IMR-90 (cell line): Measurements from ENCODE around the gene WBP2NL. TPM values are rescaled to one million over a fixed set of nuclear protein-coding genes. Genes with fewer than 3 reads are reported as not detected.

Experiments used
- ATAC-seq: fragments of 200-7000 bp; cut with Tn5 transposase; 2 replicates; pipeline ENCODE4 v1.9.1; 2020; ENCODE audit warnings: low read depth, mild to moderate bottlenecking, moderate library complexity
- BruUV-seq: library from RNA; stranded (reverse); fragments of 400-500 nt; replicated peaks from 2 replicates; lab custom pipeline; 2021; lab: Mats Ljungman, UMichigan
- CTCF ChIA-PET: fragments of 300-600 bp; formaldehyde crosslinking; extraction: SDS; loops from one replicate; lab custom pipeline; 2021; ENCODE audit warnings: antibody characterized with exemption; lab: Yijun Ruan, JAX
- POLR2A ChIA-PET: fragments of 300-600 bp; sonication (Branson Sonifier 250); formaldehyde crosslinking; loops from one replicate; lab custom pipeline; 2022; ENCODE audit warnings: antibody characterized with exemption; ENCODE audit not compliant: unreplicated experiment; lab: Charles Lee
- DNase-seq: peaks from one replicate; pipeline ENCODE4 v3.0.0; 2013
- H2AFZ ChIP-seq: replicated peaks from 2 replicates; pipeline ENCODE3; 2013; ENCODE audit warnings: low read length, mild to moderate bottlenecking; ENCODE audit not compliant: poor library complexity
- H2AK5ac ChIP-seq: 2 replicates; pipeline ENCODE4 v1.6.1; 2013; ENCODE audit warnings: low read depth, low read length, inconsistent platforms
- H2AK9ac ChIP-seq: replicated peaks from 2 replicates; pipeline ENCODE3; 2013; ENCODE audit warnings: mild to moderate bottlenecking, low read depth, low read length, moderate library complexity; ENCODE audit not compliant: poor library complexity
- H2BK120ac ChIP-seq: 2 replicates; pipeline ENCODE4 v1.6.1; 2013; ENCODE audit warnings: low read depth, low read length, inconsistent platforms
- H2BK15ac ChIP-seq: 3 replicates; pipeline ENCODE4 v1.6.1; 2013; ENCODE audit warnings: low read depth, low read length, inconsistent platforms
- H2BK20ac ChIP-seq: 2 replicates; pipeline ENCODE4 v1.6.1; 2013; ENCODE audit warnings: low read depth, mild to moderate bottlenecking, inconsistent platforms, low read length, moderate library complexity
- H2BK5ac ChIP-seq: 2 replicates; pipeline ENCODE4 v1.6.1; 2013; ENCODE audit warnings: mild to moderate bottlenecking, low read depth, low read length, inconsistent platforms; ENCODE audit not compliant: poor library complexity, severe bottlenecking
- H3K14ac ChIP-seq: replicated peaks from 2 replicates; pipeline ENCODE4 v1.6.1; 2013; ENCODE audit warnings: low read depth, low read length, inconsistent platforms
- H3K18ac ChIP-seq: 2 replicates; pipeline ENCODE4 v1.6.1; 2013; ENCODE audit warnings: low read depth, low read length, control low read depth
- H3K23ac ChIP-seq: 2 replicates; pipeline ENCODE4 v1.6.1; 2013; ENCODE audit warnings: low read depth, low read length, inconsistent platforms
- H3K27ac ChIP-seq: 2 replicates; pipeline ENCODE4 v1.5.1; 2013; ENCODE audit warnings: mild to moderate bottlenecking, control low read depth, low read length; ENCODE audit not compliant: insufficient read depth
- H3K27me3 ChIP-seq: 2 replicates; pipeline ENCODE4 v1.6.1; 2013; ENCODE audit warnings: low read length; ENCODE audit not compliant: control insufficient read depth, insufficient read depth
- H3K36me3 ChIP-seq: 2 replicates; pipeline ENCODE4 v1.6.1; 2013; ENCODE audit warnings: low read length, mixed read lengths; ENCODE audit not compliant: control insufficient read depth, insufficient read depth
- H3K4ac ChIP-seq: 2 replicates; pipeline ENCODE4 v1.6.1; 2013; ENCODE audit warnings: low read depth, low read length, inconsistent platforms
- H3K4me1 ChIP-seq: 2 replicates; pipeline ENCODE4 v1.6.1; 2013; ENCODE audit warnings: low read length, mixed read lengths; ENCODE audit not compliant: control insufficient read depth, insufficient read depth
- H3K4me2 ChIP-seq: 2 replicates; pipeline ENCODE4 v1.6.1; 2013; ENCODE audit warnings: low read depth, mild to moderate bottlenecking, control low read depth, low read length, moderate library complexity
- H3K4me3 ChIP-seq: 2 replicates; pipeline ENCODE4 v1.5.1; 2013; ENCODE audit warnings: low read depth, mild to moderate bottlenecking, control low read depth, low read length, moderate library complexity; ENCODE audit not compliant: insufficient read depth
- H3K56ac ChIP-seq: 2 replicates; pipeline ENCODE4 v1.6.1; 2013; ENCODE audit warnings: low read length, inconsistent platforms; ENCODE audit not compliant: insufficient read depth; ENCODE audit errors: extremely low read depth
- H3K79me1 ChIP-seq, 2 experiments: 2 replicates each; pipeline ENCODE4 v1.6.1; 2013; ENCODE audit warnings: low read length in 2 of 2, inconsistent platforms in 1 of 2, low read depth in 1 of 2
- H3K9ac ChIP-seq: 2 replicates; pipeline ENCODE4 v1.6.1; 2013; ENCODE audit warnings: low read depth, low read length, control low read depth
- H3K9me1 ChIP-seq: 2 replicates; pipeline ENCODE4 v1.6.1; 2013; ENCODE audit warnings: low read length, inconsistent platforms; ENCODE audit not compliant: insufficient read depth
- H3K9me3 ChIP-seq: 2 replicates; pipeline ENCODE4 v1.6.1; 2013; ENCODE audit warnings: low read length; ENCODE audit not compliant: control insufficient read depth, insufficient read depth
- H4K20me1 ChIP-seq: 2 replicates; pipeline ENCODE4 v1.6.1; 2013; ENCODE audit warnings: low read length, inconsistent platforms; ENCODE audit not compliant: insufficient read depth
- H4K5ac ChIP-seq: 2 replicates; pipeline ENCODE4 v1.6.1; 2013; ENCODE audit warnings: mild to moderate bottlenecking, low read depth, low read length, control low read depth
- H4K8ac ChIP-seq, 2 experiments: 2 replicates each; pipeline ENCODE4 v1.6.1; 2013; ENCODE audit warnings: low read depth in 2 of 2, low read length in 2 of 2, control low read depth in 1 of 2, inconsistent platforms in 1 of 2
- H4K91ac ChIP-seq: 2 replicates; pipeline ENCODE4 v1.6.1; 2013; ENCODE audit warnings: low read depth, low read length, inconsistent platforms; ENCODE audit not compliant: insufficient read depth
- WGBS, 2 experiments: methylation state at CpG; one replicate each; pipeline versions ENCODE4 v1.1.5 to v1.1.7; 2013; ENCODE audit warnings: missing lambda C conversion rate in 2 of 2; ENCODE audit not compliant: insufficient read length in 1 of 2; ENCODE audit errors: extremely low coverage in 2 of 2; 5-methylcytosine and 5-hydroxymethylcytosine counted together
- dilution Hi-C: fragments of 300-500 bp; cut with HindIII; formaldehyde crosslinking; loops from one replicate; pipeline ENCODE4 v1.14.3; 2018; ENCODE audit warnings: low sequenced_read_pairs; ENCODE audit not compliant: unreplicated experiment
- in situ Hi-C: fragments of 300-500 bp; cut with MboI; formaldehyde crosslinking; loops from 3 replicates; pipeline ENCODE4 v1.14.3; 2019; ENCODE audit warnings: low sequenced_read_pairs, inconsistent platforms, mixed read lengths
- intact Hi-C: fragments of 100-400 bp; cut with micrococcal nuclease; formaldehyde crosslinking; loops from 2 replicates; pipeline ENCODE4 v1.10.0; 2022
- polyA plus RNA-seq, 3 experiments: library from polyadenylated mRNA; depleted of rRNA; stranded (reverse); fragments of >200 nt; gene quantifications; 2 replicates each; pipeline ENCODE4 v1.2.3, GENCODE V29; 2012; ENCODE audit warnings: low replicate concordance in 1 of 3
- total RNA-seq: library from RNA; depleted of rRNA; stranded (reverse); fragments of >200 nt; gene quantifications from 2 replicates; pipeline ENCODE4 v1.2.3, GENCODE V29; 2012
- TF ChIP-seq, protein P1 (sequence below): fragments of 150-350 bp; IDR thresholded peaks from 2 replicates; pipeline ENCODE4 v1.6.1; 2017; ENCODE audit warnings: mild to moderate bottlenecking, antibody characterized with exemption, low read length, low read depth

Gene WBP2NL
- total and polyA plus RNA-seq, 2 of the 4 experiments (the other 2 are of a cell fraction): not detected

DNA sequence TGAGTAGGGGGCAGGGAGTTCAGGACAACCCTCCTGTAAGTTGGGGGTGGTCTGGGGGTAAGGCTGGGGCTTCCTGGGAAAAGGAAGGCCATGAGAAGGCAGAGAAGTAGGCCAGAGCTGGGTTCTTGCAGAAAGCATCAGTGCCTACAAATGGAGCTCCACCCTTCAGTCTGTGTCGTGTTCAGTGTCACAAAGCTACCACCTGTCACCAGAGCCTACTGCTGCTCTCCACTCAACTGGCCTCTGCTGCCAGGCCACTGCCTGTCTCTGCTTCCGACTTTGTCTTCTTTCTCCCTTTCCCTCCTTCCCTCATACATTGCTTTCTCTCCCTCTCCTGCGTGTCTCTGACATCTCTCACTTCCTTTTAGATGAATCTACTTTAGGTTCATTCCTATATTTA lies 3.4 kb upstream of the WBP2NL start:
- Histone ChIP-seq H3K9me3 (no peaks in the 10 kb centered on the region), H3K4me2 (no peak overlapping the region), H4K5ac (no peak overlapping the region), H3K27me3 (peaks cover 24% of the 10 kb centered on the region), H3K9me1 (no peaks in the 10 kb centered on the region), H3K56ac (no peak overlapping the region), H3K27ac (no peak overlapping the region), H3K23ac (no peak overlapping the region), H3K36me3 (no peaks in the 10 kb centered on the region), H2AK9ac (no peak overlapping the region), H3K18ac (no peak overlapping the region), H3K14ac (no peak overlapping the region), H2BK120ac (no peak overlapping the region), H3K9ac (no peak overlapping the region), H2BK15ac (no peak overlapping the region), H3K4me1 (no peaks in the 10 kb centered on the region), H4K91ac (no peak overlapping the region), H2BK5ac (no peak overlapping the region), H2BK20ac (no peak overlapping the region), H4K20me1 (no peaks in the 10 kb centered on the region), H3K4me3 (no peak overlapping the region), H3K4ac (no peak overlapping the region), H3K79me1 (no peaks in the 10 kb centered on the region), H2AFZ (no peak overlapping the region), H4K8ac (no peak overlapping the region), H2AK5ac (no peak overlapping the region)
- TF ChIP-seq, protein P1, sequence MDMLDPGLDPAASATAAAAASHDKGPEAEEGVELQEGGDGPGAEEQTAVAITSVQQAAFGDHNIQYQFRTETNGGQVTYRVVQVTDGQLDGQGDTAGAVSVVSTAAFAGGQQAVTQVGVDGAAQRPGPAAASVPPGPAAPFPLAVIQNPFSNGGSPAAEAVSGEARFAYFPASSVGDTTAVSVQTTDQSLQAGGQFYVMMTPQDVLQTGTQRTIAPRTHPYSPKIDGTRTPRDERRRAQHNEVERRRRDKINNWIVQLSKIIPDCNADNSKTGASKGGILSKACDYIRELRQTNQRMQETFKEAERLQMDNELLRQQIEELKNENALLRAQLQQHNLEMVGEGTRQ: no peak
- DNase-seq (no peak), ATAC-seq (no peak)
- BruUV-seq: no TSS peak
- ChIA-PET POLR2A (no interaction called here), CTCF (no interaction called here)
- in situ Hi-C loops (no loop called here), dilution Hi-C loops (no loop called here), intact Hi-C loops (no loop called here)
- WGBS, 2 experiments: 83% methylated on average over 1 of the region's 3 CpGs; no CpG with 5 or more reads in 1 of the 2 experiments
